Measurements from ENCODE around the gene NEK8. TPM values are rescaled to one million over a fixed set of nuclear protein-coding genes. Genes with fewer than 3 reads are reported as not detected.
"Not testable (repeated sequence)": the region's sequence is repeated elsewhere in the genome, so short reads cannot be mapped to it uniquely, and the experiment has no call there.

NEK8 gene
- polyA plus RNA-seq, 4 donors = 6.2 to 13.8 (median 10.2) TPM

DNA sequence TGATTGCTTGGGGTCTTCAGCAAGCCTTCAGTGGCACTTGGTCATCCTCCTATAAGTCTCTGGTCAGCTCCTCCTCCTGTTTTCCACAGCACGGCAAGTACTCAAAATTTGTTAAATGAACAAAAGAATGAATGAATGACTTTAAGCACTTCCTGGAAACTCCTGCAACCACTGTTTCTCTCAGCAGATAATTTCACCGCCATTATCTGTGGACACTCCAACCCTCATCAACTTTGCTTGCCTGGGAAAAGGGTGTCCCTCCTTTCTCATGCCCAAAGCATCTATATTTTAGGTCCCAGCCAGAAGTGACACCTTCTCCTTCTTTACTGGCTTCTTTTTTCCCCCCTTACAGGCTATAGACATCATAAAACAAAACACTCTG lies 21.3 kb upstream of the NEK8 start:
- DNase-seq (ENCODE audit: low read depth in 4 of 4, low spot score in 2 of 4) = no peak

DNA sequence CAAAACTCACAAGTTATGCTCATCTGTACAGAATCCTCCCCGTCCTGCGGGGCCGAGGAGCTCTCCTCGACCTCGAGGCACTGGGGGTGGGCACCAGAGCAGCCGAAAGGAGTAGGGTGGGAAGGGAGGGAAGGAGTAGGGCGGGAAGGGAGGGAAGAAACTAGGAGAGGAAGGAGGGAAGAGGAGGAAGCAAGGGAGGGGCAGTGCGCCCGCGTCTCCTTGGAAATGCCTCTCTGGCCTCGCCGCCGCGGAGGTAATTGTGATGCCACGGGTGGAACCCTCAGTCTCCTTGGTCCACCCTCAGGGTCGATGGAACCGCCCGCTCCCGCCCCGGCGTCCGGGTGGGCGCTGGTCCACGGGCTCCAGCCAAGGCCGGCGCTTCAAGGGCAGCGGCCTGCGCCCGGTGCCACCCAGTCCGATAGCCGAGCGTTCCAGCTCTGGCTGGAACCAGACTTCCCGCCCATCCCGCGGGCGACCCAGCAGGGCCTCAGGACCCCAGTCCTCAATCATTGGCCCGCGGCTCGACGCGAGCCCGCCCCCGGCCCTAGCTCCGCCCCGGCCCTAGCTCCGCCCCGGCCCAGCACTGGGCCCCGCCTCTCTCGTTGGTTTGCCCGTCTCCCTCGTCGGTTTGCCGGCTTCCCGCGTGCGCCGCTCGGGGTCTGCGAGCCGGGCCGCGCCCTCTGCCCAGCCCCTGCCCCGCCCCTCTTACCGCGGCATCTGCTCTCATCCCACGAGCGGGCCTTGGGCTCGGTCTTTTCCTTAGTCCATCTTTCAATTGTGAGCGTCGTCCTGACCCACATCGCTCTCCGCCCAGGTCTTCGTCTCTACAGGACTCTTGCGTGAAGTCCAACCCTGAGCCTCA lies 17.5 kb upstream of the NEK8 start:
- peak; percentile 80 to 89 (median 84) for DNase-seq (ENCODE audit: low read depth in 4 of 4, low spot score in 2 of 4)

DNA sequence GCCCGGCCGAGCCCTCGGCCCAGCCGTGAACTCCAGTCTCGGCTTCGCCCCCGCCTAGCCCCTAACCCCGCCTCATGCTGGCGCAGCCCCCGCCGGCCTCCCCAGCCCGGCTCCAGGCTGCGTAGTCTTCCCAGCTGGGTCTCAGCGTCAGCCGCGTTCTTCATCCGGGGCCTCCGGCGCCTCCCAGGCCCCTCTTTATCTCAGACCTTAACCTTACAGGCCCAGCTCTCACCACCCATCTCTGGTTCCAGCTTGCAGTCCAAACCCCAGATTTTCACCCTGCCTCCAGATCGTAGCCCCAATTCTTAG lies 16.9 kb upstream of the NEK8 start, which contains the start of gene PROCA1:
TSS of gene PROCA1 (minus strand) at position 166 of the 309 bp plus-strand sequence. CDS start 228 bp downstream, outside the sequence.
- peak in 1 of 4 donors; percentile 48 for DNase-seq (ENCODE audit: low read depth in 4 of 4, low spot score in 2 of 4)

DNA sequence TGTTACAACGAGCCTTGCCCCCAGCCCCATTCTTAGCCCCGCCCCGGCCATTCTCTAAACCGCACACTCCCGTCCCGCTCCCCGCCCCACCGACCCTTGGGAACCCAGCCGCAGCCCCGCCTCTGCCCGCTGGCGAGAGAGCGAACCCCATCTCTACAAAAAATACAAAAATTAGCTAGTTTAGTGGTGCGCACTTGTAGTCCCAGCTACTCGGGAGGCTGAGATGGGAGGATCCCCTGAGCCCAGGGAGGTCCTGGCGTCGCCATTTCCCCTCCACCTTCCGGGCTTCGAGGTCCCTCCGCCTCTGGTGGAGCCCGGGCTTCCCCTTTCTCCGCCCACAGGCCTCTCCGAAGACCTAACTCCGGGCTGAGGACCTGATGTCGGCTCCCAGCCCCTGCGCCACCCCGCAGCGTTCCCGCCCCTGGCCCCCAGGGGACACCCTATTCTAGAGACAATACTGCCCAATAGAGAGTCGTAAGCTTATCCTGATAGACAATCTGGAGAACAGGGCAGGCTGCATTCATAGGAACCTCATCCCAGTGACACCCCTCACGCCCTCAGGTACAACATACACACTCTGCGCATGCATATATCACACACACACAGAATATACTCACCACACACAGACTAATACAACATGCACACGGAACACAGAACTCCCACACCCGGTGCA lies 16.4 kb upstream of the NEK8 start:
- no peak for DNase-seq (ENCODE audit: low read depth in 4 of 4, low spot score in 2 of 4)

DNA sequence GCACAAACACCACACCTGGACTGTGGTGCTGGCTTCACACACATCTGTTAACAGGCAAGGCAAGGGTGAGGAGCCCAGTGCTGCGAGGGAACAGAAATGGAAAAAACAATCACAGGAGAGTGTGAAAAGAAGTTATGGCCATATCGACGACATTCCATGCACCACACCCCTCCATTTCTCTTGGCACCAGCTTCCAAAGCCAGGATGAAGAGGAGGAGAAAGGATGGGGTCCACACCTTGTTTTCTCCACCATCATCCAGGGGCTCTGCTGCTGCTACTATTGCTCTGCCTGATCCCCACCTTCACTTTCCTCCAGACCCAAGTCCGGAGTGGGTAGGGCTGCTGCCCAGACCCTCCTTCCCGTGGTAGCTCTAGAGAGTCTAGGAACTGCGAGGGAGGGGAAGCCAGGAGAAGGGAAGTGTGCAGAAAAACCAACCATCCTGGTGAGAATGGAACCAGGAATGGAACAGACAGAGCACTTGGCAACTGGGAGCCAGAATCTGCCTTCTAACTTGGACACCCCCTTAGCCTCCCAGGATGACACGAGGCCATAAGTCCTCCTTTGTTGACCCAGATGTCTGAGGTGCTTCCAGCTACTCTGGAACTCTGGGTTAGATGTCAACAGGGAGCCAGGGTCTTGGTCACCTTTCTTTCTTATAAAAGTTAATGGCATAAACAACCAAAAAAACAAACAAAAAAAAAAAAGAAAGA lies 15.7 kb upstream of the NEK8 start:
- DNase-seq (ENCODE audit: low read depth in 4 of 4, low spot score in 2 of 4) = no peak

DNA sequence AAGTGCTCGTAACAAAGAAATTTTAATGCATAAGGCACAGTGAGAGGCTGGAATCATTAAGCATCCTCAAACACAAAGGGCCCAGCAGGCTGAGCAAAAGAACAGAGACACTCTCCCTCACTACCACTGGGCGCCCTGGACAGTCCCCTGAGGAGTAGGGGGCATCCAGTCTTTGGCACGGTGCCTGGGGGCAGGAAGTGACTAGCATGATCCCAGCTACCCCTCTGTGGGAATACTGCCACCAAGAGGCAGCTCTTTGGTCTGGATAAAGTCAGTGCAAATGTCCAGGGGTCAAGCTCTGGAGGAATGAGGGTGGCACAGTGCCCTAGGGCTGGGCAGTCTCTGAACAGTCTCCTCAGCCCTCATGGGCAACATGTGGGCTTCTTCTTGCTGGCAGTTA lies 14.3 kb upstream of the NEK8 start:
- DNase-seq (ENCODE audit: low read depth in 4 of 4, low spot score in 2 of 4) = no peak

DNA sequence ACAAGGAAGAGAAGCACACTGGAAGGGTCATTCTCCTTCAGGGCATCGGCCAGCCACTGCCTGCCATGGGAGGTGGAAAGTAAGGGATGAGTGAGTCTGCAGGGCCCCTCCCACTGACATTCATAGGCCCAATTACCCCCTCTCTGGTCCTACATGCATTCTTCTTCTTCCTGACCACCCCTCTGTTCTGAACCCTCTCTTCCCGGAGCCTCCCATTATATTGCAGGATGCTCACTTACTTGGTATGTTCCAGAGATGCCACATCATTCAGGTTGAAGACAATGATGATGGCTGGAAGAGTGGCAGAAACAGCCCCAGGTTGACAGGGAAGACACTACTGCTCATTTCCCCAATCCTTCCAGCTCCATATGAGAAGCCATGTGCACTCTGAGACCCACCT lies 13.4 kb upstream of the NEK8 start:
- DNase-seq (ENCODE audit: low read depth in 4 of 4, low spot score in 2 of 4) = no peak

DNA sequence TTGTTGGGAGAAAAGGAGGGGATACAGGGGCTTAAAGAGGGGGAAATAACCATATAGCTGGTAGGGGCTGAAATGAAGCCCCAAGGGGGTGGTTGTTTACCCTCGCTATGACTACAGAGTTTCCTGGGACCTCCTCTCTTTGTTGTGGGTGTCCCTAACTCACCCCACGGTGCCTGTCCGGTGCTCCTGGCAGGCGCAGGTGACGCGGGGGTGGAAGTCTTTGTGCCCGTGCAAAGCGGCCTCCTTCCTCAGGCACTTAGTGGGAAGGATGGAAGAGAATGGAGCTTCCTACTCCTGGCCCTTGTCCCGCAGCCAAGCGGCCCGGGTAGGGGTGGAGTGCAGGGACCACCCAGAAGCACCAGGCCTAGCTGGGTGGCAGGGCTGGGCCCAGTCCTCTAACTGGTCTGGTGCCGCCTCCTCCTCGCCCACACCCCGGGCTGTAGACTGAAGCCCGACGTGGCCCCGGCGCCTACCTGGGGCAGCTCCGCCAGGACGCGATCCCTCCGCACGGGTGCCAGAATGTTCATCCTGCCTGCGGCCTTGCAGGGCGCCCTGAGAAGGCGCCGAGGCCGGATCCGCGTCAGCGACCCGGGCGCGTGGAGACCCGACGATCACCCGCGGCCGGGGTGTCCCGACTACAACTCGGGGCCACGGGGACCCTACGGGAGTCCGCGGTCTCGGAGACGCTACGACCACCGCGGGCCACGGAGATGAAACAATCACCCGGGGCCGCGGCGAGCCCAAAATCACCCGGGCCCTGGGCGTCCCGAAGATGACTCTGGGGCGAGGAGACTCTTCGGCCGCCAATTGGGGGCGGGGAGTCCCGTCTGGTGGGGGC lies 11.6 kb upstream of the NEK8 start:
- DNase-seq (ENCODE audit: low read depth in 4 of 4, low spot score in 2 of 4) = no peak

DNA sequence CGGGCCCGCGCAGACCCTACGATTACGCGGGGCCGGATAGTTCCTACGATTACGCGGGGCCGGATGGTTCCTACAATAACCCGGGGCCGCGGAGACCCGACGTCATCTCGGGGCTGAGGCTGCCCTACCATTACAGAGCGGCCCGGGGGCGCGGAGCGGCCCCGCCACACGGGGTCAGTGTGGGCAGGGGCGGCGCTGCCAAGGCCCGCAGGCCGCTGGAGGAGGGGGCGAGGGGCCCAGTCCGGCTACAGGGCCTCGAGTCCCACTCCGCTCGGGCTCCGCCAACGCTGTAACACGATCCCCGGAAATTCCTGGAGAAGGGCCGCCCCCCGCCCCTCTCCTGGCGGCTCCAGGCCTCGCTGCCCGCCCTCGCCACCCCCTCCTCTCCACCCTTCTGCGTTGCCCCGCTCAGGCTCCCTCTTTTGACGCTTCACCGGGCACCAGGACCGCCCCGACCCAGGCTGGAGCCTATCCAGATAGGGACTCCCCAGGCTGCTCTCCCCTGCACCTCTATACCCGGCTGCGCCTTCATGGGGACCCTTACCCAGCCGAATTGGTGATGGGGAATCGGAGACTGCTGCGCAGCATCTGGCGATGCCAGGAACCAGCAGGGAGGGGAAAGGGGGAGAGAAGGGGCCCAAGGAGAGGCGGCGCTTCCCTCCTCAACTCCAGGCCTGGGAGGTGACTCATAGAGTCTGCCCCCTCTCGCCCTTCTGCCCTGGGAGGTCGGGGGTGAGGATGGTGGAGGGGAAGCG lies 10.8 kb upstream of the NEK8 start, which contains the start of gene RAB34:
TSS of gene RAB34 (minus strand) at position 291 of the 755 bp plus-strand sequence. CDS start 602 bp downstream, outside the sequence.
- peak in 3 of 4 donors; percentile 81 to 87 (median 85) for DNase-seq (ENCODE audit: low read depth in 4 of 4, low spot score in 2 of 4)

DNA sequence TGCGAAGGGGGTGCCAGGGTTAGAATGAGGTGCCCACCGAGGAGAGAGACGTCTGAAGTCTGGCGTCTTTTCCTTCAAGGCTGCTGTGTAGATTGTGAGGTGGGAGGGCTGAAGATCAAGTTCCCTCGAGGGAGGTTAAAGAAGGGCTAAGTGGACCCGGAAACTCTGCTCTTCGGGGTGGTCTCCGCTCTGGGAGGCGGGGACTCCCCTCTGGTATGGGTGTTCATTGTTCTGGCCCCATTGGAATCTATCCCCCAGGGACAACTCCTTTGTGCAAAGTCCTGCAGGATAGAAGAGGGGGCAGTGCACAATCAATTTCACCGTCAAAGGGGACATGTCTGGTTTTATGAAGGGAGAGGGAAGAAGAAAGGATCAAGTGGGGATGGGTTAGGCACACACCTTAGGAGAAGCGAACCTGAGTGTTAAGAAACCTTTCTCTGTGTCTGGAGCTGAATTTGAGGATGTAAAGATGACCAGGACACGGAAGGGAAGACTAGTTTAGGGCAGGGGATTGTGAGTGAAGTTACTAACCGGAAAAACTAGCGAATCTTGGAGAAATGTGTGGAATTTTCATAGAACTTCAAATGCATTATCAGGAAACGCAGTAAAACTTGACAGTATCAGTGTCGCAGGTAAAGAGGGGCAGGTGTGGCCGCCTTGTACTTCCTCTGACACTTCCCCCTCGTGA lies 10.1 kb upstream of the NEK8 start:
- no peak for DNase-seq (ENCODE audit: low read depth in 4 of 4, low spot score in 2 of 4)

DNA sequence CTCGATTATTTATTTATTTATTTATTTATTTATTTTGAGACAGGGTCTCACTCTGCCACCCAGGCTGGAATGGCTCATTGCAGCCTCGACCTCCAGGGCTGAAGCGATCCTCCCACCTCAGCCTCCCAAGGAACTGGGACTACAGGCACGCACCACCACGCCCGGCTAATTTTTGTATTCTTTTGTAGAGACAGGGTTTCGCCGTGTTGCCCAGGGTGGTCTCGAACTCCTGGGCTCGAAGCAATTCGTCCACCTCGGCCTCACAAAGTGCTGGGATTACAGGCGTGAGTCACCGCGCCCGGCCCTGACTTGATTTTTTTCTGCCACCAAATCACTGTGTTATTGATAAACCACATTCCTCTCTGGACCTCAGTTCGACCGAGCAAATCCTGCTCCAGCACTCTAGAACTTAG lies 9.6 kb upstream of the NEK8 start:
- DNase-seq (ENCODE audit: low read depth in 4 of 4, low spot score in 2 of 4) = no peak

DNA sequence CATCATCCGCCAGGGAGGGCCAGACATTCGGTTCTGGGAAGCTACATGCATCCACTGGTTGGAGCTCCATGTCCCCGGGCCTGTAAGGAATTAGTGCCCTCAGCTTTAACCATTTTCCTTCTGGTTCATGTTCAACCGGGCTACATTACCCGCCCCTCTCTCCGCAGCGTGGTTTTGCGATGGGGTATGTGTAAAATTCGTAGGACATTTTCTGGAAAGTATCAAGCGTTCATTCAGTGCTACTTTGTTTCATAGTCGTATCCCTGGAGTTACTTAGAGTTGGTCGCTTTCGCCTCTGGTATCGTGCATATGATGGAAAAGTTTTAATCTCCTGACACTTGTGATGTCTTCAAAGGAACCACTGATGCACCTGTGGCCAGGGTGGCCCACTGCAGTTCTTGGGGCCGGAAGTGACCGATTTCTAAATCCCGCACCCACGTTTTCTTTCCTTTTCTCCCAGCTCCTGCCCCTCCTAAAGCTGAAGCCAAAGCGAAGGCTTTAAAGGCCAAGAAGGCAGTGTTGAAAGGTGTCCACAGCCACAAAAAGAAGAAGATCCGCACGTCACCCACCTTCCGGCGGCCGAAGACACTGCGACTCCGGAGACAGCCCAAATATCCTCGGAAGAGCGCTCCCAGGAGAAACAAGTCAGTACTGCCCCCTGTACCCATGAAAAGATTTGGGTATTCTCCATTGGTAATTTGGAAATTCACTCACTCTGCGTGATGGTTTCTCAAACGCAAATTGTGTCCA lies 8.2 kb upstream of the NEK8 start:
- DNase-seq (ENCODE audit: low read depth in 4 of 4, low spot score in 2 of 4) = no peak

DNA sequence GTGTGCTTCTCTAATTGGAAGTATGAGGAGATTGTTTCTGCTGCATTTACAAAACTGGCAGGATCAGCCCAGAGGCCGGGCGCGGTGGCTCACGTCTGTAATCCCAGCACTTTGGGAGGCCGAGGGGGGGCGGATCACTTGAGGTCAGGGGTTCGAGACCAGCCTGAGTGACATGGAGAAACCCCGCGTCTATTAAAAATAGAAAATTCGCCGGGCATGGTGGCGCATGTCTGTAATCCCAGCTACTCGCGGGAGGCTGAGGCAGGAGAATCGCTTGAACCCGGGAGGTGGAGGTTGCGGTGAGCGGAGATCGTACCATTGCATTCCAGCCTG lies 7.6 kb upstream of the NEK8 start:
- DNase-seq (ENCODE audit: low read depth in 4 of 4, low spot score in 2 of 4) = not testable (repeated sequence)

DNA sequence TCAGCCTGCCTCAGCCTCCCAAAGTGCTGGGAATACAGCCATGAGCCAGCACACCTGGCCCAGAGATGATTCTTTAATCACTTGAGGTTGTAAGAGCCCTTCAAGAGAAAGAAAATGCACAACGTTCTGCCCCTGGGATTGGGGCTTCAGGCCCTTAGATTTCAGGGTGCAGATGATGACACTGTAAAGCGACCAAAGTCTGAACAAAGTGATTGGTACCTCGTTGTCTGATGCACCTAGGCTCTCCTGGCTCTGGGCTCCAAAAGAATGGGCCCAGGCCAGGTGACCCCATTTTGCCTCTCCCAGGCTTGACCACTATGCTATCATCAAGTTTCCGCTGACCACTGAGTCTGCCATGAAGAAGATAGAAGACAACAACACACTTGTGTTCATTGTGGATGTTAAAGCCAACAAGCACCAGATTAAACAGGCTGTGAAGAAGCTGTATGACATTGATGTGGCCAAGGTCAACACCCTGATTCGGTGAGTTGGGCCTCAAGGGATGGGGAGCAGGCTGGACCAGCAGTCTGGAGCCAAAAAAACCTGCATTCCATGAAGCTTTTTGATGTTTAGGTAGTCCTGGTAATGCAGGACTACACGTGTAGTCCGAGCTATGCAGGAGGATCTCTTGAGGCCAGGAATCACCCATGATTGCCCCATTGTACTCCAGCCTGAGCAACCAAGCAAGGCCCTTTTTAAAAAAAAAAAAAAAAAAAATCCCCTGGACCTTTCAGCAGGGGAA lies 6.0 kb upstream of the NEK8 start:
- DNase-seq (ENCODE audit: low read depth in 4 of 4, low spot score in 2 of 4) = no peak

DNA sequence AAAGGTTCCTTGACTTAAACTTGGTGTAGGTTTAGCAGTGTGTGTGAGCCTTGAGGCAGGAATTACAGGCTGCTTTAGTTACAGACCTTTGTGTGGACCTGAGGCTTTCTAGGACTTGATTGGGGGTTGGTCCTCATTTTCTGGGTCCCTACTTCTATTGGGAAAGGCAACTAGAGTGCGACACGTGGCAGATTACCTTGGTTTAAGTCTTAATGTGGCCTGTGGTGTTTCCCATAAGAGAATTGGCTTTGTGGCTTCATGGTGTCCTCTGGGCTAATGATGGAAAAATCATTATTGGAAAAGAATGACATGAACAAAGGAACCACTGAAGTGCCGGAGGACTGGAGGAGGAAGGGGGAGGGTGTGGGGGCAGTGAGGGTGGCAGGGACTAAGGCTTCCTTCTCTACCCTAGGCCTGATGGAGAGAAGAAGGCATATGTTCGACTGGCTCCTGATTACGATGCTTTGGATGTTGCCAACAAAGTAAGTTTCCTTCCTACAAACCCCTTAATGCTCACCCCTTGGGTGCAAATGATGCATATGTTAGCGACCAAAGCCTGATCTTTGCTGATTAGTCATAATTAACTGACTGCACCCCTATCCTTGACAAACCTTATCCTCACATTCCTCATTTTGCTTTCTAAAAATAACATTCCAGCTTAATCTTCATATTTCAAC lies 5.3 kb upstream of the NEK8 start:
- no peak for DNase-seq (ENCODE audit: low read depth in 4 of 4, low spot score in 2 of 4)

DNA sequence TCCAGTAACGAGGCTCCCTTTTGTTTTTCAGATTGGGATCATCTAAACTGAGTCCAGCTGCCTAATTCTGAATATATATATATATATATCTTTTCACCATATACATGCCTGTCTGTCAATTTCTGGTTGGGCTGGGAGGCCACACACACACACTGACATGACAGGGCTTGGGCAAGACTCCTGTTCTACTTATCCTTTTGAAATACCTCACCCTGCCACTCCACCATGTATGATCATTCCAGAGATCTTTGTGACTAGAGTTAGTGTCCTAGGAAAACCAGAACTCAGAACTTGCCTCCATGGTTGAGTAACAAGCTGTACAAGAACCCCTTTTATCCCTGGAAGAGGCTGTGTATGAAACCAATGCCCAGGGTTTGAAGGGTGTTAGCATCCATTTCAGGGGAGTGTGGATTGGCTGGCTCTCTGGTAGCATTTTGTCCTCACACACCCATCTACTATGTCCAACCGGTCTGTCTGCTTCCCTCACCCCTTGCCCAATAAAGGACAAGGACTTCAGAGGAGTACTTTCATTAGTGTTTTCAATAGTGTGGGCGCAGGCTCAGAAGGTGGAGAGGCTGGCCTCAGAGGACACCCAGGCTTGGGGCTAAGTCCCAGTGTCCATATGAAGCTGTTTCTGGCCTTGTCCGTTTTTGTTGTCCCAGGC lies 4.6 kb upstream of the NEK8 start:
- DNase-seq (ENCODE audit: low read depth in 4 of 4, low spot score in 2 of 4) = not testable (repeated sequence)

All from left renal cortex interstitium (tissue), 4 donors.